ENCODE measurements around the gene VRK2. TPM values are rescaled to one million over a fixed set of nuclear protein-coding genes. Genes with fewer than 3 reads are reported as not detected.

The VRK2 gene
- total RNA-seq (2014; rRNA removed; shearing (Covaris generic)) (11.0 and 22.5 TPM in 2 replicates), polyA plus RNA-seq (2016; fragmentation: Nextera tagmentation; extraction: Ambion mirVana) (18.0 and 19.0 TPM in 2 replicates)
- long read RNA-seq, transcript VRK2-201 (13 exons, 1,888 nt): major isoform, 5 of 16 reads
- long read RNA-seq, partial matches to known transcripts: 2 of 16 reads
- long read RNA-seq, other reads (novel, unspliced or antisense): 9 of 16 reads

- Histone ChIP-seq H3F3A (replicated peaks; ENCODE audit: low read depth) (peaks cover 7% of the 10 kb centered on the region), H3K4me2 (peak within 1 kb of the TSS; percentile 72), H3K9me2 (ENCODE audit: insufficient read depth) (no peaks in the 10 kb centered on the region), H3K27me3 (ENCODE audit: insufficient read depth) (no peaks in the 10 kb centered on the region), H2AFZ (peak within 1 kb of the TSS; percentile 79), H3K79me2 (replicated peaks; ENCODE audit: insufficient read depth) (peaks cover 16% of the 10 kb centered on the region), H3K27ac (ENCODE audit: low read depth) (peak within 1 kb of the TSS; percentile 93), H4K20me1 (replicated peaks; ENCODE audit: insufficient read depth) (no peaks in the 10 kb centered on the region), H3K4me3 (peak within 1 kb of the TSS; percentile 52), H3K4me1 (ENCODE audit: insufficient read depth) (peaks cover 36% of the 10 kb centered on the region), H3K36me3 (ENCODE audit: insufficient read depth) (no peaks in the 10 kb centered on the region)
- DNase-seq (ENCODE audit: low spot score): peak; percentile 96
- Mint-ChIP-seq H3K27me3 (ENCODE audit: insufficient read depth, low read depth, poor library complexity) (no peaks in the 10 kb centered on the region), H3K4me1 (peaks cover 29% of the 10 kb centered on the region), H3K27ac (peak within 1 kb of the TSS; percentile 93), H3K36me3 (ENCODE audit: low read depth) (peaks cover 5% of the 10 kb centered on the region), H3K9me3 (no peaks in the 10 kb centered on the region), H3K4me3 (peak within 1 kb of the TSS; percentile 80)
- peak; percentile 95 for ATAC-seq
- TF ChIP-seq ZNF331 (CRISPR knock-in tag; IDR thresholded peaks at IDR 0.05; ENCODE audit: low read depth) (no peak), NANOG (IDR thresholded peaks at IDR 0.05; ENCODE audit: borderline replicate concordance) (peak; percentile 5; the same call in 1 of the 2 replicates), ETS1 (IDR thresholded peaks at IDR 0.05) (no peak; the same call in 1 of the 2 replicates), REST (IDR thresholded peaks at IDR 0.05; ENCODE audit: unreplicated experiment) (no peak), CTCF (conservative IDR thresholded peaks at IDR 0.05; ENCODE audit: low read depth in 2 of 2) (peak in 1 of 2 experiments; percentile 19; a peak in 1 of 4 replicates), STAT1 (IDR thresholded peaks at IDR 0.05; ENCODE audit: unreplicated experiment) (no peak), CREB1 (CRISPR knock-in tag; IDR thresholded peaks at IDR 0.05; ENCODE audit: low read depth) (peak; percentile 69), EZH2phosphoT487 (IDR thresholded peaks at IDR 0.05; ENCODE audit: unreplicated experiment) (no peak), JUNB (IDR thresholded peaks at IDR 0.05; ENCODE audit: unreplicated experiment) (no peak), ZNF114 (CRISPR knock-in tag; IDR thresholded peaks at IDR 0.05) (no peak), POLR2AphosphoS5 (IDR thresholded peaks at IDR 0.05; ENCODE audit: low read depth) (peak; percentile 73), EZH2 (IDR thresholded peaks at IDR 0.05; ENCODE audit: low read depth, unreplicated experiment) (no peak), ZNF462 (CRISPR knock-in tag; IDR thresholded peaks at IDR 0.05) (peak; percentile 2; the same call in 1 of the 2 replicates)
Measured at GRCh38 chr2:58046585-58047372, at the start of gene VRK2. TSS of gene VRK2 (plus strand) at chr2:58046806. CDS start at chr2:58048832, 2,026 bp downstream.

Measured in GM23338 (cell line).